Epidermal melanocyte (primary cell): ENCODE results near the gene THRB.
"Not testable (repeated sequence)": the region's sequence is repeated elsewhere in the genome, so short reads cannot be mapped to it uniquely, and the experiment has no call there.

ENCODE experiments used
- DNase-seq: peaks from one replicate; pipeline ENCODE4 v3.0.0; 2011; ENCODE audit warnings: low spot score; ENCODE audit not compliant: insufficient read length

THRB gene

GRCh38 chr3:24119321-24119751, 375.3 kb downstream of the THRB start:
- DNase-seq, result no peak

- DNase-seq, result no peak
Observed at GRCh38 chr3:24117508-24117907, 377.1 kb downstream of the THRB start.

DNA sequence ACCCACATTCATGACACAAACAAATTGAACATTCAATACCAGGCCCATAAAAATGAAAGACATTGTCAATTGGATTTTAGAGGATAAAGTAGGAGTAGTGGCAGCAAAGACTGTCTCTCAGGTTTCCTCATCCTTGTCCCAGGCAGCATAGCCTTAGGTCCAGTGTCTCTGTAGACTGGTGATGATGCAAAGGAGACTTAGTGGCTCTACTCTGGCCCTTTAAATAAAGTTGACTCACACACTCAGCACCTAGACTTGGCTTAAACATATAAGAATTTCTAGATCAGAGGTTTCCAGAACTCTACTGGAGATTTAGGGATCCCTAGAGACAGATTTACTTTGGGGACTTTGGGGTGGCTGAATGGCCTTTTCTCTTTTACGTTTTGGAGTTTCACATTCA, 382.9 kb downstream of the THRB start:
- no peak for DNase-seq

DNA sequence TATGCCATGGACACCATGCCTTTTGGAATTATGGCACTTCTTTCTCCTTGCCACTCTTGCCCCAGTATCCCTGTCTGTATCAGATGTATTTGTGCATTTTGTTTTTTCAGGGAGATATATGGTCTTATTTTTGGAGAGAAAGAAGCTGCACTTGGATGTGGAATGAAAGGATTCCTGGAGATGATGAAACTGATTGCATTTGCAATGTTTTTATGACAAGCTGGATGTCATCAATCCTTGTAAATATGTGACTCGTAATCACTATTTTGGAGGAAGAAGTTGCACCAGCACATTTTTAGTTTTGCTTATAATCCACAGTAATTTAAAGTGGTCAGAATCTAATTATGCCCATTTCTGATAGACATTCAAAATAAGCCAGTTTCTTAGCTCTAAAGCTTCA, 384.6 kb downstream of the THRB start:
- no peak for DNase-seq

DNA sequence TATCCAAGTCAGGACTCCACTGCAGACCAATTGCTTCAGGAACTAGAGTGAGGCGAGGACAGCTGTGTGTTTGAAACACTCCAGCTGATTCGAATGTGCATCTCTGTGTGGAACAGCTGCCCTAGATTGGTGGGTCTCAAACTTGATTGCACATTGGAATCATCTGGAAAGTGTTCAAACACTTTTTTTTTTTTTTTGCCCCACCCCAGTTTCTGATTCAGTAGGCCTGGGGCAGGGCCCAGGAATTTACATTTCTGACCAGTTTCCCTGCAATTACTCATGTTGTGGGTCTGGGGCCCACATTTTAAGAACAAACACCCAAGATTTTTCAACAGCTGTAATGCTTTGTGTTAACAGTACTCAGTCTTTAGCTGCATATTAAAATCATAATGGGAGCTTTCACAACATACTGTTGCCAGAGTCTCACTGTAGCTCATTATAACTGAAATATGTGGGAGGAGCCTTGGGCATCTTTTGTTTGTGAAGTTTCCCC, 392.9 kb downstream of the THRB start:
- no peak for DNase-seq

DNA sequence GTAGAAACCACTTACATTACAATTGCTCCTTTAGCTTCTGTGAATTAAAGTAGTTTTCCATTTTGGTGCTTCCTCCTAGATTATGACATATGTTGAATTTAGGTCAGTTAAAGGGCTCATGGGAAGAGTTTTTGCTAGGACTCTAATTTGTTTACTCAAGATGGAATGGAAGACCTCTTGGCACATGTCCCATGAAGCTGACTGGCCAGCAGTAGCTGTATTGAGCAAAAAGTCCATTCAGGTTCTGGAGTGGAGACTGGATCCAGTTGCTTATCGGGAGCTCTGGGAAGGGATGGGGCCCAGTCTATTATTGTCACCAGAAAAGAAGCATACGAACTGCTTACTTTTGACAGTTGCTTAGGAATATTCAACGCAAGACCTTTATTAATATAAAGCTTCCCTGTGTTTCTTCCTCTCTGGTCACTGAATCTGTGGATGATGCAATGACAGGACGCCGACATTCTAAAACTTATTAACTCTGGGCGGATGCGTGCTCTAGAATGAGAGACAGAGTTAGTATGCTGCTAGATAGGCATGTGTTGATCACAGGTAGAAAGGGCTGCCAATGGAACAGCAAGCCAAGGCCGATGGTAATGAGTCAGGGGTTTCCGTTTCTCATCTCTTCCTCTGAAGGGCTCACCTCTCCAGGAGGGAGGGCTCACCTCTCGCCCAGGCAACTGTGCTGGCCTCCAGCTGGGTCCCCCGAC, 393.8 kb downstream of the THRB start:
- no peak for DNase-seq

- DNase-seq, result no peak
Observed at GRCh38 chr3:24096695-24097290, 397.9 kb downstream of the THRB start.

GRCh38 chr3:24096271-24096670, 398.4 kb downstream of the THRB start:
- no peak for DNase-seq

- DNase-seq, result not testable (repeated sequence)
Observed at GRCh38 chr3:24094818-24095217, 399.8 kb downstream of the THRB start.

- DNase-seq, result no peak
Observed at GRCh38 chr3:24088782-24089181, 405.9 kb downstream of the THRB start.

DNA sequence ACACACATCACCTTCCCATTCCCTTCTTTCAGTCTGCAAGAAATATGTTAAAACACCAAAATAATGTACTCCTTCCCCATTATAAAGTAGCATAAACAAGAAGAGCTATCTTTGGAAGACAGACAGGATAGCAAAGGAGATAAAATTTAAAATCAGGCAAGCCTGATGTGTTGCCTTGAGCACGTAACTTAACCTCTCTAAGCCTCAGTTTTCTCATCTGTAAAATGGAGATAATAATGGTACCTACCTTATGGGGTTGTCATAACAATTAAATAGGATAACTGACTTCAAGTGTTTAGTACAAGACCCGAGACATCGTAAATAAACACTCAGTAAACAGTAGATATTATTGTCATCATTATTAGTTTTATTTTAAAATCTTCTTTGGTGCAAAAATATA, 407.2 kb downstream of the THRB start:
- no peak for DNase-seq

DNA sequence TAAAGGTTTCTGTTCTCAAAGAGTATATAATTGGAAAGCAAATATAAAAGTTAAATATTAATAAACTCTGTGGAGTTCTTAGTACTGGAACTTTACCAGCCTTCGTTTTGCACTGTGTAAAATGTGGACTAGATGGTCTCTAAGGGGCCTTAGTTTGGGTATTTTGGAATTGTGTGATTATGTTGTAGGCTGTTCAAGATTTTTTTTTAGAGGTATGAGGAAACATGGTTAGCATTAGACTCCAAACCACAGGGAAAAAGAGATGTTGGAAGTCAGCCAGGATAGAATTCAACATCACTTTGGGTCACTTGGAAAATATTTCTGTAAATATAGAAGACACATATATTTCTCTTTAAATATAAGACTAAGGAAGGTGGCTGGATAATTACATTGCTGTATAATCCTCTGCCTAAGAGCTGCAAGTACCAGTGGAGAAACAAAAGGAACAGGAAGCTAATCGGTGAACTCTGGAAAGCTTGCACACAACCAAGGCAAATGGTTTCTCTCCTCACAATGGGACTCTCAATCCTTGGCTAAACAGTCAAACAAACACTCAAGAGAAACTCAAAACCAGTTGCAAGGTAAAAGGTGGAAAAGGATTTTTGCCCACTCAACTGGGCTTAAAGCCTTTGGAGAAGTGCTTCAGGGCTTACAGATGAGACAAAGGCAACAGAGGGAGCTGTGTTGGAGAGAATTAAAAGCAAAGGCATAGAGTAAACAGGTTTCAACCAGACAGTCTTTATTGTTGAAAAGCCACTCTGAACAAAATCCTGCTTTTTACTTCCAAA, 407.8 kb downstream of the THRB start:
- DNase-seq, result no peak

GRCh38 chr3:24086206-24086605, 408.4 kb downstream of the THRB start:
- DNase-seq, result no peak

- DNase-seq, result no peak
Observed at GRCh38 chr3:24072193-24072592, 422.5 kb downstream of the THRB start.

DNA sequence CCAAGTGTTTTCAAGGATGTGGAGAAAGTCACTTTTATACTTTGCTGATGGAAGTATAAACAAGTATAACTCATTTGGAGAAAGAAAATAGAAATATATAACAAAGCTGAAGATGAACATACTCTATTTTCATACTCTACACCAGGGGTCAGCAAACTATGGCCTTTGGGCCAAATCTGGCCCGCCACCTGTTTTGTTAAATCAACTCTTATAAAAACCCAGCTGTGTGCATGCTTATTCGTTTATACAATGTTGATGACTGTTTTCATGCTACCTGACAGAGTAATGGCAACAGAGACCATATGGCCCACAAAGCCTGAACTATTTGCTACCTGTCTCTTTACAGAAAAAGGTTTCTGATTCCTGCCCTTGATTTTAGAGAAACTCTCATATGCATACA, 425.6 kb downstream of the THRB start:
- no peak for DNase-seq

- DNase-seq, result no peak
Observed at GRCh38 chr3:24067483-24067882, 427.2 kb downstream of the THRB start.
